ENCODE results near the gene ARMC9.
"Not testable (repeated sequence)": the region's sequence is repeated elsewhere in the genome, so short reads cannot be mapped to it uniquely, and the experiment has no call there.

The ARMC9 gene

GRCh38 chr2:231388725-231389346, 190.4 kb downstream of the ARMC9 start:
- no peak for DNase-seq

- DNase-seq = no peak
Measured at GRCh38 chr2:231390667-231391066, 192.2 kb downstream of the ARMC9 start.

GRCh38 chr2:231391981-231392380, 193.6 kb downstream of the ARMC9 start:
- DNase-seq = no peak

GRCh38 chr2:231392431-231393148, 194.2 kb downstream of the ARMC9 start:
- no peak for DNase-seq

- DNase-seq = no peak
Measured at GRCh38 chr2:231393149-231394131, 195.0 kb downstream of the ARMC9 start.

- no peak for DNase-seq
Measured at GRCh38 chr2:231394211-231395141, 196.0 kb downstream of the ARMC9 start.

GRCh38 chr2:231395188-231396057, 197.0 kb downstream of the ARMC9 start, which contains the start of gene B3GNT7:
Gene B3GNT7 (plus strand): TSS chr2:231395710. CDS start chr2:231395804, 94 bp downstream.
- DNase-seq = no peak

GRCh38 chr2:231396058-231396821, 197.8 kb downstream of the ARMC9 start:
- no peak for DNase-seq

GRCh38 chr2:231397011-231397927, 198.8 kb downstream of the ARMC9 start:
- no peak for DNase-seq

- no peak for DNase-seq
Measured at GRCh38 chr2:231397928-231398294, 199.5 kb downstream of the ARMC9 start.

- DNase-seq = no peak
Measured at GRCh38 chr2:231398585-231398984, 200.2 kb downstream of the ARMC9 start.

GRCh38 chr2:231399046-231399852, 200.8 kb downstream of the ARMC9 start:
- DNase-seq = no peak

- DNase-seq = no peak
Measured at GRCh38 chr2:231399853-231400680, 201.6 kb downstream of the ARMC9 start.

GRCh38 chr2:231400681-231401080, 202.2 kb downstream of the ARMC9 start:
- not testable (repeated sequence) for DNase-seq

- not testable (repeated sequence) for DNase-seq
Measured at GRCh38 chr2:231401101-231401500, 202.7 kb downstream of the ARMC9 start.

GRCh38 chr2:231403421-231404182, 205.2 kb downstream of the ARMC9 start:
- DNase-seq = not testable (repeated sequence)

- DNase-seq = not testable (repeated sequence)
Measured at GRCh38 chr2:231404183-231404578, 205.8 kb downstream of the ARMC9 start.
